Limb (tissue), 2 donors: Measurements from ENCODE around the gene SEPTIN14.
"Not testable (repeated sequence)": the region's sequence is repeated elsewhere in the genome, so short reads cannot be mapped to it uniquely, and the experiment has no call there.

Experiments used
- DNase-seq, 2 donors: peaks; one replicate each; pipeline ENCODE4 v3.0.0-alpha.2; 2016; ENCODE audit errors: extremely low spot score in 2 of 2

Gene SEPTIN14

GRCh38 chr7:55785444-55785843, 77.1 kb downstream of the SEPTIN14 start:
- not testable (repeated sequence) for DNase-seq

GRCh38 chr7:55784151-55784550, 78.4 kb downstream of the SEPTIN14 start:
- no peak for DNase-seq

DNA sequence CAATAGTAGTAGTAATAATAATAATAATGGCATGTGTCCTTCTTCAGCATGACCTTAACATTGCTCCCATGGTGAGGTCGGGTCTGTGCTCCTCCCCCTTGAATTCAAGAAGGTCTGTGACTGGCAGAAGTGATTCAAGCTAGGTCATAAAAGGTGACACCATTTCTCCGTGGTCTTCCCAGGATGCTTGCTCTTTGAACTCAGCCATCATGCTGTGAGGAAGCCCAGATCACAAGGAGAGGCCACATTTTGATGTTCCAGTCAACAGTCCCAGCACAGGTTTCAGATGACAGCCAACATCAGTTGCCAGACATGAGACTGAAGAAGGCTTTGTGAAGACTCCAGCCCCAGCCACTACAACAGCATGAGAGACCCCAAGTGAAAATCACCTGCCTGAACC, 83.9 kb downstream of the SEPTIN14 start:
- DNase-seq = no peak

DNA sequence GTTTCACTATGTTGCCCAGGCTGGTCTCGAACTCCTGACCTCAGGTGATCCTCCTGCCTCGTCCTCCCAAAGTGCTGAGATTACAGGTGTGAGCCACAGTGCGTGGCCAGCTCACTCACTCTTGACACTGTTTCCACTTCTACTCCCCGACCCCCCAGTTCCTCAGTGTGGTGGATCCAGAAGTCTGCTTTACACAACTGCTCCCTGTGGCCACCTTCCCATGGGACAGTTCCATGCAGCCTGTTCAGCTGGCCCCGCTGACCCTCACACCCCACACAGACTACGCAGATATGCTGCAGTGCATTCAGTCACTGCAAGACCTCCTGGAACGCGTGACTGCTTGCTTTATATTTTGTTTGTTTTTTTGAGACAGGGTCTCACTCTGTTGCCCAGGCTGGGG, 86.4 kb downstream of the SEPTIN14 start:
- DNase-seq = no peak

- DNase-seq = no peak
Observed at GRCh38 chr7:55775051-55775420, 87.5 kb downstream of the SEPTIN14 start.

GRCh38 chr7:55774327-55775050, 88.1 kb downstream of the SEPTIN14 start:
- DNase-seq = peak; percentile 6 to 41

- no peak for DNase-seq
Observed at GRCh38 chr7:55770778-55771177, 91.8 kb downstream of the SEPTIN14 start.

- DNase-seq = not testable (repeated sequence)
Observed at GRCh38 chr7:55753274-55753862, 109.2 kb downstream of the SEPTIN14 start.

GRCh38 chr7:55744706-55745105, 117.8 kb downstream of the SEPTIN14 start:
- not testable (repeated sequence) for DNase-seq
